Calu3 (cell line): ENCODE measurements around the gene RAB43. TPM values are rescaled to one million over a fixed set of nuclear protein-coding genes. Genes with fewer than 3 reads are reported as not detected.
"Not testable (repeated sequence)": the region's sequence is repeated elsewhere in the genome, so short reads cannot be mapped to it uniquely, and the experiment has no call there.

Experiments
- Bru-seq: library from RNA; stranded (reverse); fragments of 400-500 nt; gene quantifications from one replicate; lab custom pipeline; 2021; lab: Mats Ljungman, UMichigan
- BruChase-seq, 2 experiments: library from RNA; stranded (reverse); fragments of 400-500 nt; gene quantifications; one replicate each; lab custom pipeline; 2021; lab: Mats Ljungman, UMichigan
- BruUV-seq: library from RNA; stranded (reverse); fragments of 400-500 nt; replicated peaks from 2 replicates; lab custom pipeline; 2021; lab: Mats Ljungman, UMichigan
- CTCF ChIA-PET: fragments of 300-600 bp; sonication (Branson Sonifier 250); formaldehyde crosslinking; loops from one replicate; lab custom pipeline; 2022; ENCODE audit warnings: antibody characterized with exemption; lab: Charles Lee
- DNase-seq: peaks from one replicate; pipeline ENCODE4 v3.0.0; 2022
- H3K27ac Mint-ChIP-seq: one replicate; pipeline ENCODE4 v1.8.0; 2022; ENCODE audit warnings: mixed read lengths; ENCODE audit not compliant: unreplicated experiment
- H3K27me3 Mint-ChIP-seq: one replicate; pipeline ENCODE4 v1.8.0; 2022; ENCODE audit warnings: mixed read lengths; ENCODE audit not compliant: unreplicated experiment
- H3K36me3 Mint-ChIP-seq: one replicate; pipeline ENCODE4 v1.8.0; 2022; ENCODE audit warnings: mild to moderate bottlenecking, moderate library complexity, mixed read lengths; ENCODE audit not compliant: insufficient read depth, unreplicated experiment
- H3K4me1 Mint-ChIP-seq: one replicate; pipeline ENCODE4 v1.8.0; 2022; ENCODE audit warnings: mild to moderate bottlenecking, low read depth, mixed read lengths; ENCODE audit not compliant: unreplicated experiment
- H3K4me3 Mint-ChIP-seq: one replicate; pipeline ENCODE4 v1.8.0; 2022; ENCODE audit warnings: mild to moderate bottlenecking, low read depth, moderate library complexity, mixed read lengths; ENCODE audit not compliant: unreplicated experiment
- H3K9me3 Mint-ChIP-seq: one replicate; pipeline ENCODE4 v1.8.0; 2022; ENCODE audit warnings: low read depth, mixed read lengths; ENCODE audit not compliant: unreplicated experiment
- intact Hi-C: fragments of 100-400 bp; cut with micrococcal nuclease; formaldehyde crosslinking; loops from one replicate; pipeline ENCODE4 v1.10.0; 2022; ENCODE audit not compliant: unreplicated experiment
- long read RNA-seq: library from polyadenylated mRNA; stranded (forward); transcript quantifications from one replicate; pipeline ENCODE4 v2.0.0, GENCODE V29; 2022
- total RNA-seq: library from RNA; stranded (reverse); gene quantifications from 2 replicates; pipeline ENCODE4 v1.2.3, GENCODE V29; 2022
- TF ChIP-seq, protein P1 (sequence below): fragments of 200-600 bp; IDR thresholded peaks from one replicate; pipeline ENCODE4 v1.8.0; 2022; ENCODE audit warnings: antibody characterized with exemption; ENCODE audit not compliant: unreplicated experiment

The RAB43 gene
- 21.2 and 27.4 TPM in 2 replicates for total RNA-seq
- percentile 57 among the genes with signal in this experiment for Bru-seq, nascent RNA
- percentile 86 among the genes with signal in this experiment for BruChase-seq, experiment 1, labeled RNA remaining after a 6-hour chase
- BruChase-seq, experiment 2, labeled RNA remaining after a 2-hour chase, result percentile 81 among the genes with signal in this experiment
- long read RNA-seq, full-length matches to known transcripts, result 10 of 26 reads
- long read RNA-seq, partial matches to known transcripts, result 1 of 26 reads
- long read RNA-seq, other reads (novel, unspliced or antisense), result 15 of 26 reads

DNA sequence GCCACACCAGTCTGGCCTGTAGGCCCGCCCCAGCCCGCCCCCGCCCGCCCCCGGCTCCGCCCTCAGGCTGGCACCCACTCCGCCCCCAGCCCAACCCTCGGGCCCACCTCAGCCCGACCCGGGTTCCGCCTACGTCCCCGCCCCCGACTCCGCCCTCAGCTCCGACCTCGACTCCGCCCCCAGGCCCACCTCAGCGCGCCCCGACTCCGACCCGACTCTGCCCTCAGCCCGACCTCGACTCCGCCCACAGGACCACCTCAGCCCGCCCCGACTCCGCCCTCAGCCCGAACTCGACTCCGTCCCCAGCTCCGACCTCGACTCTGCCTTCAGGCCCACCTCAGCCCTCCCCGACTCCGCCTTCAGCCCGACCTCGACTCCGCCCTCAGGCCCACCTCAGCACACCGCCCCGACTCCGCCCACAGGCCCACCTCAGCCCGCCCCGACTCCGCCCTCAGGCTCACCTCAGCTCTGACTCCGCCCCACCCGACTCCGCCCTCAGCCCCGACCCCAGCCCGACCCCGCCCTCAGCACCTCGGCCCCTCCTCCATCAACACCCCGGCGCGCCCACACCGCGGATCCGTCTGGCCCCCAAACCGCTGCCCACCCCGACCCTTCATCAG is at the start of gene RAB43:
Gene RAB43, minus strand, starts transcription at position 13 of the 620 bp plus-strand sequence. CDS start 315 bp downstream, outside the sequence.
- Mint-ChIP-seq H3K9me3 (no peaks in the 10 kb centered on the region), H3K36me3 (peaks cover 44% of the 10 kb centered on the region), H3K27me3 (no peaks in the 10 kb centered on the region), H3K4me3 (peak within 1 kb of the TSS; percentile 69), H3K4me1 (peaks cover 47% of the 10 kb centered on the region), H3K27ac (peak within 1 kb of the TSS; percentile 51)
- peak; percentile 96 for DNase-seq
- intact Hi-C loops, result loop anchor here (5.0 kb wide), 1 partner anchor 70 kb away; no protein-coding TSS in a partner anchor
- no TSS peak for BruUV-seq
- TF ChIP-seq, protein P1, sequence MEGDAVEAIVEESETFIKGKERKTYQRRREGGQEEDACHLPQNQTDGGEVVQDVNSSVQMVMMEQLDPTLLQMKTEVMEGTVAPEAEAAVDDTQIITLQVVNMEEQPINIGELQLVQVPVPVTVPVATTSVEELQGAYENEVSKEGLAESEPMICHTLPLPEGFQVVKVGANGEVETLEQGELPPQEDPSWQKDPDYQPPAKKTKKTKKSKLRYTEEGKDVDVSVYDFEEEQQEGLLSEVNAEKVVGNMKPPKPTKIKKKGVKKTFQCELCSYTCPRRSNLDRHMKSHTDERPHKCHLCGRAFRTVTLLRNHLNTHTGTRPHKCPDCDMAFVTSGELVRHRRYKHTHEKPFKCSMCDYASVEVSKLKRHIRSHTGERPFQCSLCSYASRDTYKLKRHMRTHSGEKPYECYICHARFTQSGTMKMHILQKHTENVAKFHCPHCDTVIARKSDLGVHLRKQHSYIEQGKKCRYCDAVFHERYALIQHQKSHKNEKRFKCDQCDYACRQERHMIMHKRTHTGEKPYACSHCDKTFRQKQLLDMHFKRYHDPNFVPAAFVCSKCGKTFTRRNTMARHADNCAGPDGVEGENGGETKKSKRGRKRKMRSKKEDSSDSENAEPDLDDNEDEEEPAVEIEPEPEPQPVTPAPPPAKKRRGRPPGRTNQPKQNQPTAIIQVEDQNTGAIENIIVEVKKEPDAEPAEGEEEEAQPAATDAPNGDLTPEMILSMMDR, result no peak
- CTCF ChIA-PET, result interaction anchor here (0.6 to 4.0 kb wide), 12 partner anchors 16 to 207 kb away, joined by 3 to 30 read pairs (median 4); no protein-coding TSS in a partner anchor

DNA sequence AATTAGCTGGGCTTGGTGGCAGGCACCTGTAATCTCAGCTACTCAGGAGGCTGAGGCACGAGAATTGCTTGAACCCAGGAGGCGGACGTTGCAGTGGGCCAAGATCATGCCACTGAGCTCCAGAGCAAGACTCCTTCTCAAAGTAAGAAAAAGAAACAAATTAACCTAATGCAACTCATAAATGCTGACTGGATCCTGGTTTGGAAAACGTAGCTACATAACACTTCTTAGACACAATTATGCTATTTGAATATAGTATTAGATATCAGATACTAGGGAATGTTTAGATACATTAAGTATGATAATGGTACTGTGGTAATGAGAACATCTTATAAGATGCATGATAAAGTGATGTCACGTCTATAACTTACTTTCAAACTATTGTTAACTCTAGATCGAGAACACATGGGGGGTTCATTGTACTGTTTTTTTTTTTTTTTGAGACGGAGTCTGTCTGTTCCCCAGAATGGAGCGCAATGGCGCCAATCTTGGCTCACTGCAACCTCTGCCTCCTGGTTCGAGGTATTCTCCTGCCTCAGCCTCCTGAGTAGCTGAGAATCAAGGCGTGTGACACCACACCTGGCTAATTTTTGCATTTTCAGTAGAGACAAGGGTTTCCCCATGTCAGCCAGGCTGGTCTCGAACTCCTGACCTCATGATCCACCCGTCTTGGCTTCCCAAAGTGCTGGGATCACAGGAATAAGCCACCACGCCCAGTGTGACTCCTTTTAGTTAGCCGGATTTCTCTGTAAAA is 45.2 kb upstream of the RAB43 start:
- CTCF ChIA-PET, result interaction anchor here (0.7 to 1.6 kb wide), 3 partner anchors 27 to 278 kb away, joined by 4 to 7 read pairs (median 5); no protein-coding TSS in a partner anchor
- peak overlapping the region; percentile 36 for H3K27ac Mint-ChIP-seq

DNA sequence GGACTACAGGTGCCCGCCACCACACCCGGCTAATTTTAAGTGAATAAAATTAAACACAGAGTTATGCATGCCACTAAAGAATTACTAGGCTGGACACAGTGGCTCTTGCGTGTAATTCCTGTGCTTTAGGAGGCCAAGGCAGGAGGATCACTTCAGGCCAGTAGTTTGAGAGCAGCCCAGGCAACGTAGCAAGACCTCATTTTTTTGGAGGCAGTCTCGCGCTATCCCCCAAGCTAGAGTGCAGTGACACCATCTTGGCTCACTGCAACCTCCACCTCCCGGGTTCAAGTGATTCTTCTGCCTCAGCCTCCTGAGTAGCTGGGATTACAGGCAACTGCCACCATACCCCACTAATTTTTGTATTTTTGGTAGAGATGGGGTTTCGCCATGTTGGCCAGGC is 44.0 kb upstream of the RAB43 start:
- Mint-ChIP-seq H3K4me1 (peaks cover 19% of the 10 kb centered on the region), H3K36me3 (peaks cover 100% of the 10 kb centered on the region)
- intact Hi-C loops, H3K27me3 Mint-ChIP-seq, CTCF ChIA-PET, DNase-seq, H3K27ac Mint-ChIP-seq, H3K4me3 Mint-ChIP-seq, BruUV-seq, H3K9me3 Mint-ChIP-seq: not testable (repeated sequence)

More for the DNA sequence above, 45.2 kb upstream of the RAB43 start:
- TF ChIP-seq, protein P1, result no peak
- intact Hi-C loops, result no loop called here
- no peak for DNase-seq
- Mint-ChIP-seq H3K9me3 (no peaks in the 10 kb centered on the region), H3K27me3 (no peaks in the 10 kb centered on the region), H3K4me3 (no peak overlapping the region), H3K36me3 (peaks cover 100% of the 10 kb centered on the region), H3K4me1 (peaks cover 18% of the 10 kb centered on the region)
- BruUV-seq, result no TSS peak

DNA sequence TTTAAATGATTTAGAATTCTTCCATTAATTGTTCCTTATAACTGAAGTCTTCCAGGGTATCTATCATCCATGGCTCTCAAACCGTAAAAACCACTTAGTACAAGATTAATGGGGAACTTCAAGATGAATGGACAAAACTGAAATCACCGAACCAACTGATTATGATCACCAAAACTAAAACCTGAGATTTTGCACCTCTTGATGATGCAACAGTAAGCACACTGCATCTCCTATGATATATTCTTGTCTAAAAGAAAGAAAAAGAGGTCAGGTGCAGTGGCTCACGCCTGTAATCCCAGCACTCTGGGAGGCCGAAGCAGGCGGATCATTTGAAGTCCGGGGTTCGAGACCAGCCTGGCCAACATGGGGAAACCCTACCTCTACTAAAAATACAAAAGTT is 42.9 kb upstream of the RAB43 start:
- H3K27me3 Mint-ChIP-seq, result no peaks in the 10 kb centered on the region
- H3K4me3 Mint-ChIP-seq, result no peak overlapping the region
- BruUV-seq, result no TSS peak
- H3K36me3 Mint-ChIP-seq, result peaks cover 100% of the 10 kb centered on the region
- peaks cover 26% of the 10 kb centered on the region for H3K4me1 Mint-ChIP-seq
- TF ChIP-seq, protein P1, result no peak
- peak overlapping the region; percentile 55 for H3K27ac Mint-ChIP-seq
- DNase-seq, result no peak
- no peaks in the 10 kb centered on the region for H3K9me3 Mint-ChIP-seq
- CTCF ChIA-PET, result interaction anchor here (0.6 kb wide), 2 partner anchors 14 to 16 kb away, joined by 4 to 5 read pairs; no protein-coding TSS in a partner anchor
- intact Hi-C loops, result no loop called here
